HCT116 (cell line): Measurements from ENCODE around the gene CHI3L2. TPM values are rescaled to one million over a fixed set of nuclear protein-coding genes. Genes with fewer than 3 reads are reported as not detected.

Source experiments
- ATAC-seq: fragments of 200-7000 bp; cut with Tn5 transposase; 2 replicates; pipeline ENCODE4 v1.9.1; 2020; ENCODE audit warnings: mild to moderate bottlenecking, moderate library complexity
- BruUV-seq: library from RNA; stranded (reverse); fragments of 400-500 nt; replicated peaks from 2 replicates; lab custom pipeline; 2021; lab: Mats Ljungman, UMichigan
- CTCF ChIA-PET: fragments of 300-600 bp; sonication (Branson Sonifier 250); formaldehyde crosslinking; loops from one replicate; lab custom pipeline; 2021; ENCODE audit warnings: antibody characterized with exemption; lab: Charles Lee
- POLR2A ChIA-PET: fragments of 300-600, 350-600 bp; sonication (Branson Sonifier 250); formaldehyde crosslinking; loops from one replicate; lab custom pipeline; 2021; ENCODE audit warnings: antibody characterized with exemption; lab: Charles Lee
- RAD21 ChIA-PET, 2 experiments: fragments of 300-600 bp; sonication (Branson Sonifier 250); formaldehyde crosslinking; loops; one replicate each; lab custom pipeline; 2023; ENCODE audit warnings: low total read pairs in 2 of 2; ENCODE audit not compliant: uncharacterized antibody in 2 of 2, unreplicated experiment in 2 of 2, low non-redundant PET in 1 of 2; lab: Charles Lee
- DNase-seq: peaks from one replicate; pipeline ENCODE4 v3.0.0-alpha.2; 2010; ENCODE audit warnings: low read depth, low spot score
- H2AFZ ChIP-seq: fragments of 200-600 bp; shearing (Covaris generic), sonication (generic); 2 replicates; pipeline ENCODE4 v1.6.1; 2017; ENCODE audit warnings: low read depth, mixed run types, mixed read lengths, antibody characterized with exemption, low read length; ENCODE audit not compliant: poor library complexity, severe bottlenecking
- H3K27ac ChIP-seq: 2 replicates; pipeline ENCODE4 v1.5.1; 2012; ENCODE audit warnings: low read depth, low read length
- H3K27me3 ChIP-seq: fragments of 200-600 bp; sonication (generic); 2 replicates; pipeline ENCODE4 v1.6.1; 2016; ENCODE audit warnings: mixed run types, low read length, mixed read lengths; ENCODE audit not compliant: insufficient read depth
- H3K36me3 ChIP-seq, 2 experiments: fragments of 200-500 bp in 1 of 2; fragments of 200-600 bp in 1 of 2; sonication (Bioruptor generic) in 1 of 2; sonication (generic) in 1 of 2; 2 replicates each; pipeline versions ENCODE4 v1.5.1 to v1.6.1; 2014 to 2016; ENCODE audit warnings: low read length in 2 of 2, inconsistent platforms in 1 of 2, mixed read lengths in 1 of 2, mixed run types in 1 of 2; ENCODE audit not compliant: insufficient read depth in 2 of 2, control insufficient read depth in 1 of 2
- H3K4me1 ChIP-seq, 2 experiments: fragments of 200-600 bp in 1 of 2; sonication (generic) in 1 of 2; 2 replicates each; pipeline versions ENCODE4 v1.5.1 to v1.6.1; 2012 to 2017; ENCODE audit warnings: low read length in 2 of 2, inconsistent platforms in 1 of 2, mild to moderate bottlenecking in 1 of 2, mixed read lengths in 1 of 2, mixed run types in 1 of 2, moderate library complexity in 1 of 2; ENCODE audit not compliant: insufficient read depth in 2 of 2, control insufficient read depth in 1 of 2
- H3K4me2 ChIP-seq: fragments of 200-600 bp; sonication (generic); 2 replicates; pipeline ENCODE4 v1.6.1; 2017; ENCODE audit warnings: mixed run types, low read length, mixed read lengths
- H3K4me3 ChIP-seq, 2 experiments: fragments of 200-600 bp in 1 of 2; sonication (generic) in 1 of 2; replicated peaks in 1 of 2; 2 replicates each; pipeline ENCODE4 v1.5.1; 2011 to 2016; ENCODE audit warnings: low read length in 2 of 2, control low read depth in 1 of 2, low read depth in 1 of 2, mild to moderate bottlenecking in 1 of 2, mixed read lengths in 1 of 2, mixed run types in 1 of 2
- H3K79me2 ChIP-seq: fragments of 200-600 bp; sonication (generic); 2 replicates; pipeline ENCODE4 v1.6.1; 2017; ENCODE audit warnings: mild to moderate bottlenecking, mixed run types, low read length, moderate library complexity, mixed read lengths; ENCODE audit not compliant: insufficient read depth
- H3K9ac ChIP-seq: fragments of 200-600 bp; sonication (generic); 2 replicates; pipeline ENCODE4 v1.6.1; 2016; ENCODE audit warnings: low read length, mixed read lengths
- H3K9me2 ChIP-seq: fragments of 200-600 bp; sonication (generic), shearing (Covaris generic); 2 replicates; pipeline ENCODE4 v1.6.1; 2017; ENCODE audit warnings: mixed run types, mild to moderate bottlenecking, moderate library complexity; ENCODE audit not compliant: insufficient read depth
- H3K9me3 ChIP-seq, 2 experiments: fragments of 200-500 bp in 1 of 2; fragments of 200-600 bp in 1 of 2; sonication (Bioruptor generic) in 1 of 2; sonication (generic) in 1 of 2; 2 replicates each; pipeline ENCODE4 v1.6.1; 2014 to 2017; ENCODE audit warnings: low read length in 2 of 2, mixed read lengths in 2 of 2, inconsistent platforms in 1 of 2, low read depth in 1 of 2, mild to moderate bottlenecking in 1 of 2, mixed run types in 1 of 2, moderate library complexity in 1 of 2; ENCODE audit not compliant: control insufficient read depth in 1 of 2, insufficient read depth in 1 of 2
- H4K20me1 ChIP-seq: fragments of 200-600 bp; sonication (generic), shearing (Covaris generic); 2 replicates; pipeline ENCODE4 v1.6.1; 2017; ENCODE audit warnings: mixed run types, mild to moderate bottlenecking, moderate library complexity; ENCODE audit not compliant: insufficient read depth
- EGR1 ChIP-seq: IDR thresholded peaks from 2 replicates; pipeline ENCODE4 v1.6.1; 2012; ENCODE audit warnings: low read depth
- ELF1 ChIP-seq: IDR thresholded peaks from 2 replicates; pipeline ENCODE4 v1.6.1; 2012; ENCODE audit warnings: low read depth, borderline replicate concordance
- FOSL1 ChIP-seq: IDR thresholded peaks from 2 replicates; pipeline ENCODE4 v1.6.1; 2012; ENCODE audit warnings: low read depth
- JUND ChIP-seq: IDR thresholded peaks from 2 replicates; pipeline ENCODE4 v1.6.1; 2012
- POLR2A ChIP-seq: IDR thresholded peaks from 2 replicates; pipeline ENCODE4 v1.7.0; 2011; ENCODE audit warnings: borderline replicate concordance; ENCODE audit not compliant: insufficient read depth, insufficient read length; ENCODE audit errors: extremely low read depth
- POLR2AphosphoS5 ChIP-seq: IDR thresholded peaks from 2 replicates; pipeline ENCODE4 v1.6.1; 2011; ENCODE audit warnings: mild to moderate bottlenecking, low read depth, low read length, moderate library complexity
- RAD21 ChIP-seq: IDR thresholded peaks from 2 replicates; pipeline ENCODE4 v1.6.1; 2012; ENCODE audit warnings: low read depth, mild to moderate bottlenecking
- REST ChIP-seq: IDR thresholded peaks from 2 replicates; pipeline ENCODE4 v1.6.1; 2012; ENCODE audit warnings: low read depth
- SIN3A ChIP-seq: IDR thresholded peaks from 2 replicates; pipeline ENCODE4 v1.6.1; 2012; ENCODE audit warnings: low read depth
- TCF7L2 ChIP-seq: IDR thresholded peaks from 2 replicates; pipeline ENCODE4 v1.7.0; 2011; ENCODE audit warnings: borderline replicate concordance, inconsistent platforms; ENCODE audit not compliant: insufficient read depth, insufficient read length; ENCODE audit errors: extremely low read depth
- YY1 ChIP-seq: IDR thresholded peaks from 2 replicates; pipeline ENCODE4 v1.6.1; 2011; ENCODE audit warnings: low read length, low read depth, moderate library complexity, mild to moderate bottlenecking; ENCODE audit not compliant: insufficient replicate concordance; ENCODE audit errors: extremely low read depth
- ZNF274 ChIP-seq: fragments of 200-500 bp; sonication (Bioruptor generic); IDR thresholded peaks from 2 replicates; pipeline ENCODE4 v1.6.1; 2014; ENCODE audit warnings: mild to moderate bottlenecking, low read depth, low read length, inconsistent platforms
- intact Hi-C: fragments of 100-400 bp; cut with micrococcal nuclease; formaldehyde crosslinking; loops from 2 replicates; pipeline ENCODE4 v1.10.0; 2022
- total RNA-seq: library from RNA; stranded (reverse); gene quantifications from one replicate; pipeline ENCODE4 v1.2.1, GENCODE V29; 2021; ENCODE audit not compliant: unreplicated experiment

Gene CHI3L2
- total RNA-seq, 1 experiment from 2014 or later: not detected

GRCh38 chr1:111271464-111271801, 43.9 kb downstream of the CHI3L2 start:
- ChIA-PET POLR2A (no interaction called here), CTCF (no interaction called here), RAD21 (no interaction called here)
- H3K27ac ChIP-seq: no peak overlapping the region
- intact Hi-C loops: no loop called here
- H3K36me3 ChIP-seq: no peaks in the 10 kb centered on the region
- H3K27me3 ChIP-seq: peaks cover 7% of the 10 kb centered on the region; the same call in 1 of the 2 replicates
- H3K4me2 ChIP-seq: no peak overlapping the region
- H4K20me1 ChIP-seq: no peaks in the 10 kb centered on the region
- ATAC-seq (no peak), DNase-seq (no peak)
- H3K9me2 ChIP-seq: no peaks in the 10 kb centered on the region
- no peaks in the 10 kb centered on the region for H3K79me2 ChIP-seq
- BruUV-seq: no TSS peak
- TF ChIP-seq REST (no peak), EGR1 (no peak), POLR2A (no peak), RAD21 (no peak), TCF7L2 (no peak), POLR2AphosphoS5 (no peak), YY1 (no peak), FOSL1 (no peak), SIN3A (no peak), ELF1 (no peak), ZNF274 (no peak), JUND (no peak)
- H3K4me3 ChIP-seq: no peak overlapping the region
- no peak overlapping the region for H2AFZ ChIP-seq
- no peaks in the 10 kb centered on the region for H3K9me3 ChIP-seq
- H3K4me1 ChIP-seq: no peaks in the 10 kb centered on the region
- no peak overlapping the region for H3K9ac ChIP-seq
